ENCODE measurements around the gene CAGE1.
"Not testable (repeated sequence)": the region's sequence is repeated elsewhere in the genome, so short reads cannot be mapped to it uniquely, and the experiment has no call there.

CAGE1 gene

DNA sequence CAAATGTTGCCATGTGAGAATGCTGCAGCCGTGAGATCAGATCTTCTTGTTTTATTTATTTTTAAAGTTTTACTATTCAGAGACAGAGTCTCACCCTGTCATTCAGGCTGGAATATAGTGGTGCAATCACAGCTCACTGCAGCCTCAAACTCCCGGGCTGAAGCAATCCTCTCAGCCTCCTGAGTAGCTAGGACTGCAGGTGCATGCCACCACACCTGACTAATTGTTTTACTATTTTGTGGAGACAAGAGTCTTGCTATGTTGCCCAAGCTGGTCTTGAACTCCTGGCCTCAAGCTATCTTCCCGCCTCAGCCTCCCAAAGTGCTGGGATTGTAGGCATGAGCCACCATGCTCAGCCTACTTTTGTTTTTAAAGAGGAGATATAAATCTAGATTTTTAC lies 54.0 kb downstream of the CAGE1 start:
- no peak for DNase-seq

DNA sequence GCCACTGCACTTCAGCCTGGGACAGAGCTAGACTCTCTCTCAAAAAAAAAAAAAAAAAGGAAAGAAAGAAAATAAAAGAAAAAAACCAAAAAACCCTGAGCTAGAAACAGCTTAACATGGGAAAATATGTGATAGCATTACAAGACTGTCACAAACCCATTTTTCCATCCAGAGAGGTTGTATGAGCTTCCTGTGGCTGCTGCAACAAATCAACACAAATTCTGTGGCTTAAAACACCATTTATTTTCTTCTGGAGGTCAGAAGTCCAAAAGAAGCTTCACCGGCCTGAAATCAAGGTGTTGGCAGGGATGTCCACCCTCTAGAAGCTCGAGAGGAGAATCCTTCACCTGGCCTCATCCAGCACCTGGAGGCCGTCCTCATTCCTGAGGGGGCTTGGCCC lies 54.9 kb downstream of the CAGE1 start:
- no peak for DNase-seq

DNA sequence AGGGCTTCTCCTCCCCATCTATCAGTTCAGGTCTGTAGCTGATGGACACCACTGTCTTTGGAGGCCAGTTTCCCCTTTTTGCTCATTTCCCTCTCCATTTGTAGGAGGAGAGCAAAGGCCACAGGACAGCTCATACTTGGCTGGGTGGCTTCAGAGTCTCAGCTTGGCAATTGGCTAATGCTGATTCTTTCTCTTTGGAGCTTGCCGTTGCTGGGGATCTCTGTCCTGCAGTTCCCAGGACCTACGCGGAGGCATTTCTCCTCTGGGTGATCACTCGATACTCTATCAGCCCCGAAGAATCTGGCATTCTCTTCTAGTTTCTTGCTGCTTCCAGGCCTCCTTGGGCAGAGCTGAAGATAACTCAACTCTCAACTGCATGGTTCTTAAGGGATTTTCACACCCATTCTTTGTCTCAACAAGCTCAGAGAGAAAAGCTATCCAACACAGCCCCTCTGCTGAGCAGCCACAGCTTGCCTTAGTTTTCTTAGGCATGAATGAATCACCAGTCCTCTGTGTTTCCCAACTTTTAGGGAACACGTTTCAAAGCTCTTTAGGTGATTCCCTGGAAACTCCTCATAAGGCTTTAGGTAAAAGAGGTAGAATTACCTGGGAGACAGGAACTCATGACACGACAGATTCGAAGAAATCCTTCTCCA lies 57.3 kb downstream of the CAGE1 start:
- no peak for DNase-seq

DNA sequence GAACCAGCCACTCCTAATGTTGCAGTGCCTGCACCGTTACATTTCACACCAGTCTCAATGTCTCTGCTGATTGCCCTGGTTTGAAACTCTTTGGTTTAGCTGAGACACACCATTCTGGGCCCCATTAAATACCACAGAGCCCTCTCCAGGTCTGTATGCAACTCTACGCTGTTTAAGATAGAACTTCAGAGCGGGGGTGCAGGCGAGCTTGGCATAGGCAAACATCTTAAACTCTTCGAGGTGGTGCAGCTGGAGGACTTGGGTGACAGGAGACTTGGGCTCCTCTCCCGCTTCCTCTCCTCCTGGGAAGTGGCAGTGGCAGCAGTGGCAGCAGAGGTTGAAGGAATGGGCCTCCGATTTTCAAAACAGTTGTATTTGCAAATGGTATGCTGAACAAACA lies 58.1 kb downstream of the CAGE1 start:
- no peak for DNase-seq

DNA sequence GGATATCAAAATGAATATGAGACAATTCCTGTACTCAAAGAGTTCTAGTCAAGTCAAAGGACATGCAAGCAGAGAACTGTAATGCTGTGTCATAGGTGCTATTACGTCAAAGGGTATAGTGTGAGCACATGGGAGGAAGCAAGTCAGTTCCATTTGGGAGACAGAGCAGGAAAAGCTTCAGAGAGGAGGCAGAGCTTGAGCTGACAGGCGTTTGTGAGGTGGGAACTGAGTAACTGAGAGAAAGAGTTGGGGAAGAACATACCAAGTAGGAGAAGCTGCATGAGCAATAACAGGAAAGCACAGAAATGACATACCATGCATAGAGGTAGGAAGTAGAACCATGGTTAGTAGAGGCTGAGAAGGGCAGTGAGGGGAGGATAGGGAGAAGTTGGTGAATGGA lies 61.3 kb downstream of the CAGE1 start:
- DNase-seq: no peak

DNA sequence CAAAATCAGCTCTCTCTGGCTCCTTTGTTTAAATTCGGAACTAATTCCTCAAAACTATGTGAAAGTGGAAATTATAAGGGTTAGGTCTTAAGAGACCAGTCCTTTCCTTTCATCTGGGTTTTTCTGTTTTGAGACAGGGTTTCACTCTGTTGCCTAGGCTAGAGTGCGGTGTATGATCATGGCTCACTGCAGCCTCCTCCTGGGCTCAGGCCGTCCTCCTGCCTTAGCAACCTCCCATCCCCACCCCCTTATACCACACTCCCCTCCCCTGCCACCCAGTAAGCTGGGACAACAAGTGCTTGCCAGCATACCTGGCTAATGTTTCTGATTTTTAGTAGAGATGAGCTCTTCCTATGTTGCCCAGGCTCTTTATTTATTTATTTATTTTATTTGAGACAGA lies 63.8 kb downstream of the CAGE1 start:
- DNase-seq: no peak

DNA sequence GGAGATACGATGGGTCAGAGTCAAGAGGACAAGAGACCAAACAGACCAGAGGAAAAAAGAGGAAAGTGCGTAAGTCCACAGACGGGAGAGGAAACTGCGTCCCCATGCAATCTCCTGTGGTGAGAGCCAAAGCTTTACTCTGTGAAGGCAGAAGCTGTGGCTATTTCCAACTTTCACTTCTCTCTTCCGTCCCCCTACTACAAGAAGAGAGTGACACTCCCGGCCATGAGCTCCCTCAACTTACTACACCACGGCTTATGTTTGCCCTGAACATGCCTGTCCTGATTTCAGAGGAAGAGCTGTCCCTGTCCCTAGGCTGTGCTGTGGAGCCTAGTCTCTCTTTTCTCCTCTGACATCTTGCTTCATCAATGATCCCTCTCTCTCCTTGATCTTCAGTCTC lies 65.0 kb downstream of the CAGE1 start:
- DNase-seq: no peak

DNA sequence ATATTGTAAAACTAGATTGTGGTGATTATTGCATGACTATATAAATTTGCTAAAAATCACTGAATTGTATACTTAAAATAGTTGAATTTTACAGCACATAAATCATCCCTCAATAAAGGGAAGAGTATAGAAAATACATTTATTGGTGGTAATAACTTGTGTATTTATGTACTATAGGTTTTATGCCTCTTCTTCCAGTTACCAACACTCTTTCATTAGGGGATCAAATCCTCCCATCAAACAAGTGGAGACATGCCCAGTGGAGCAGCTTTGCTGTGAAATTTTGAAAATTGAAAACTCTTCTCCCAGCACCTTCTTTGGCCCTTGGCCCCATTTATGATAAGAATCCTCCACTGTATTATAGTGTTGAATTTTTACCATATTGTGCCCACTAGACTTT lies 66.5 kb downstream of the CAGE1 start:
- no peak for DNase-seq

DNA sequence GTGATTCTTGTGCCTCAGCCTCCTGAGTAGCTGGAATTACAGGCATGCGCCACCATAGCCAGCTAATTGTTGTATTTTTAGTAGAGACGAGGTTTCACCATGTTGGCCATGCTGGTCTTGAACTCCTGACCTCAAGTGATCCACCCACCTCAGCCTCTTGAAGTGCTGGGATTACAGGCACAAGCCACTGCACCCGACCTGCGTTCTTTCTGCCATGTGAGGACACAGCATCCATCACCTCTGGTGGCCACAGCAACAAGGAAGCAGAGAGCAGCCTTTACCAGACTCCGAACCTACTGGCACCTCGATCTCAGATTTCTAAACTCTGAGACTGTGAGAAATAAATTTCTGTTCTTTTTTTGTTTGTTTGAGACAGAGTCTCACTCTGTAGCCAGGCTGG lies 67.7 kb downstream of the CAGE1 start:
- not testable (repeated sequence) for DNase-seq

DNA sequence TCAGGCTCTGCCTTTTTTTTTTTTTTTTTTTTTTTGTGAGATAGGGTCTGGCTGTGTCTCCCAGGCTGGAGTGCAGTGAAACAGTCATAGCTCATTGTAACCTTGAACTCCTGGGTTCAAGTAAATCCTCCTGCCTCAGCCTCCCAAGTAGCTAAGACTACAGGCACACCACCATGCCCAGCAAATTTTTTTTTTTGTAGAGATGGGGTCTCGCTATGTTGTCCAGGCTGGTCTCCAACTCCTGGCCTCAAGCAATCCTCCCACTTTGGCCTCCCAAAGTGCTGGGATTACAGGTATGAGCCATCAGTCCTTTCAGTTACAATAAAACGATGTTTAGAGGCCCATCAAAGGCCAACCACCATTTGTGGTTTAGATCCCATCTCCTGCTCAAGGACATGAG lies 70.1 kb downstream of the CAGE1 start:
- not testable (repeated sequence) for DNase-seq

DNA sequence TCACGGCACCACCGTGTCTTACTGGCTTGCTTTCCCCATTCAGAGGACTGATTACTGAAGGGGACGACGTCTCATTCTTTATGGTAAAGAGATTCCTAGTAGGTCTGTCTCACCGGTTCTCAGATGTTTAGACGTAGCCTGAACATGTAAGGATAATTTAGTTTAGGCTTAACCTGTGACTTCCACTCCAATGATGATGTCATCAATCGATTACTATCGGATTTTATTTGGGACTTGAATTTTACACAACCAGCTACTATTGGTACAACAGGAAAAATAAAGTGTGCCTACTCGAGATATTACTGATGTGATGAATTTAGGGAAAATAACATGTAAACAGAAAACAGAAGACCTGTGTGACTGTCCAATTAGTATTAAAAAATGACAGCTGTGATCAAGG lies 72.0 kb downstream of the CAGE1 start:
- no peak for DNase-seq

DNA sequence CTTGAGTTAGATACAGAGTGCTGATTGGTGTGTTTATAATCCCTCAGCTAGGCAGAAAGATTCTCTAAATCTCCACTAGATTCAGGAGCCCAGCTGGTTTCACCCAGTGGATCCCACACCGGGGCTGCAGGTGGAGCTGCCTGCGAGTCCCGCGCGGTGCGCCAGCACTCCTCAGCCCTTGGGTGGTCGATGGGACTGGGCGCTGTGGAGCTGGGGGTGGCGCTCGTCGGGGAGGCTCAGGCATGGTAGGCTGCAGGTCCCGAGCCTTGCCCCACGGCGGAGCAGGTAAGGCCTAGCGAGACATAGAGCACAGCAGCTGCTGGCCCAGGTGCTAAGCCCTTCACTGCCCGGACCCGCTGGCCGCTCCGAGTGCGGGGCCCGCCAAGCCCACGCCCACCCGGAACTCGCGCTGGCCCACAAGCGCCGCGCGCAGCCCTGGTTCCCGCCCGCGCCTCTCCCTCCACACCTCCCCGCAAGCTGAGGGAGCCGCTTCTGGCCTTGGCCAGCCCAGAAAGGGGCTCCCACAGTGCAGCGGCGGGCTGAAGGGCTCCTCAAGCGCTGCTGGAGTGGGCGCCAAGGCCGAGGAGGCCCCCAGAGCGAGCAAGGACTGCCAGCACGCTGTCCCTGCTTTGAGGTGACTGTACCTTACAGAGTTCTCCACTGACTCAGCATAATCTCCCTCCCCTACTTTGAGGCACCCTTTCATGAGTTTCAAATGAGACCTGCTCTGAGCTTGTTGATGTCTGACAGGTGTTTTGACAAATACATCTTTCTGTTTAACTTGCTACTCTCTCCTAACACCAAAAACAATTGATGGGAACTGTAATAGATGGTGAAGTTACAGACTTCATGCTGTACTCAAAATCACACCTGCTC lies 72.6 kb downstream of the CAGE1 start:
- DNase-seq: no peak

DNA sequence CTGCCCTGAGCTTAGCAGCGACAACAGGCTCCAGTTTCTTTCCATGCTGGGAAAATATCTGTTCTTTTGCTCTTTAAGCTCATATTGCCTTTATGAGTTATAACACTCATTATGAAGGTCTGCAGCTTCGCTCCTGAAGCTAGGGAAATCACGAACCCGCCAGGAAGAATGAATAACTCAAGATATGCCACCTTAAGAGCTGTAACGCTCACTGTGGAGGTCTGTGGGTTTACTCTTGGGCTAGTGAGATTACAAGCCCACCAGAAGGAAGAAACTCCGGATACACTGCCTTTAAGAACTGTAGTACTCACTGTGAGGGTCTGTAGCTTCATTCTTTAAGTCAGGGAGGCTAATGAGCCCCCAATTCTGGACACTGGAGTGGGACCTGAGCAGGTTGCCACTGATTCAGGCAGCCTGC lies 73.6 kb downstream of the CAGE1 start:
- no peak for DNase-seq

DNA sequence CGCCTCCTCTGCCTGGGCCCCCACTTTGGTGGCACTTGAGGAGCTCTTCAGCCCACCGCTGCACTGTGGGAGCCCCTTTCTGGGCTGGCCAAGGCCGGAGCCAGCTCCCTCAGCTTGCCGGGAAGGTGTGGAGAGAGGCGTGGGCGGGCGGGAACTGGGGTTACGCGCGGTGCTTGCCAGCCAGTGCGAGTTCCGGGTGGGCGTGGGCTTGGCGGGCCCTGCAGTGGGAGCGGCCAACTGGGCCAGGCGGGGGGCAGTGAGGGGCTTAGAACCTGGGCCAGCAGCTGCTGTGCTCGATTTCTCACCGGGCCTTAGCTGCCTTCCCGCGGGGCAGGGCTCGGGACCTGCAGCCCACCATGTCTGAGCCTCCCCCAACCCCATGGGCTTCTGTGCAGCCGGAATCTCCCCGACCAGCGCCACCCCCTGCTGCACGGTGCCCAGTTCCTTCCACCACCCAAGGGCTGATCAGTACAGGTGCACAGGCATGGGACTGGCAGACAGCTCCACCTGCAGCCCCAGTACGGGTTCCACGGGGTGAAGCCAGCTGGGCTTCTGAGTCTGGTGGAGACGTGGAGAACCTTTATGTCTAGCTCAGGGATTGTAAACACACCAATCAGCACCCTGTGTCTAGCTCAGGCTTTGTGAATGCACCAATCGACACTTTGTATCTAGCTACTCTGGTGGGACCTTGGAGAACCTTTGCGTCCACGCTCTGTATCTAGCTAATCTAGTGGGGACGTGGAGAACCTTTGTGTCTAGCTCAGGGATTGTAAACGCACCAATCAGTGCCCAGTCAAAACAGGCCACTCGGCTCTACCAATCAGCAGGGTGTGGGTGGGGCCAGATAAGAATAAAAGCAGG lies 74.2 kb downstream of the CAGE1 start:
- not testable (repeated sequence) for DNase-seq

DNA sequence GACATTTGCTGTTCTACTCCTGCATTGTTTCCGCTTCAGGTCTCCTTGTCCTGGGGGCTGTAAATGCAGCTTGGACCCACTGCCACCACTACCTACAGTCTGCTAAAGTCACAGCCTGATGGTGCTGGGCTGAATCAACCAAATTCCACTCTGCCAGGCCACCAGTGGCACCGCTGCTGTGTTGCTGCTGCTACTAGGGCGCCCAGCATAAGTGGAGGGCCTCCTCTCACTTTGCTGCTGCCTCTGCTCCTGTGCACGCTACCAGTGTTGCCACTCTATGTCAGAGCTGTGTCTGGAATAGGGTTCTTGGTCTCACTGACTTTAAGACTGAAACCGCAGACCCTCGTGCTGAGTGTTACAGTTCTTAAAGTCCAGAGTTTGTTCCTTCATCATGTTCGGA lies 75.1 kb downstream of the CAGE1 start:
- no peak for DNase-seq

DNA sequence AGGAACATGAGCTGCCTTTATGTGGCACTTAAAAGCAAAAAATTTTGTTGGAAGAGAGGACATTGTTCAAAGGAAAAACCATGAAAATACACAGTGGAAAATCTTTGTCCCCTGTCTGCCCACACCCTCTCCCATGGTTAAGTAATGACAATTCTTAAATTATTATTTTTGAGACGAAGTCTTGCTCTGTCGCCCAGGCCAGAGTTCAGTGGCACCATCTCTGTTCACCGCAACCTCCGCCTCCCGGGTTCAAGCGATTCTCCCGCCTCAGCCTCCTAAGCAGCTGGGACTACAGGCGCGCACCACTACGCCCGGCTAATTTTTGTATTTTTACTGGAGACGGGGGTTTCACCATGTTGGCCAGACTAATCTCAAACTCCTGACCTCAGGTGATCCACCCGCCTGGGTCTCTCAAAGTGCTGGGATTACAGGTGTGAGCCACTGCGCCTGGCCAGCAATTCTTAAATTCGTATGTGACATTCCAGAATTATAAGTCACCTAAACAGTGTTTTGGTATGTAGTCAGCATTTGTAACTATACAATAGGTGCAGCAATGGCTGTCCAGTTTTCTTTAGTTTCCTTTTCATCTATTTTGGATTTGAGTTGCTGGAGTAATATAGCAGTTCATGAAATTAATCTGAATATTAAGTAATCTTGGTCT lies 75.9 kb downstream of the CAGE1 start:
- no peak for DNase-seq

DNA sequence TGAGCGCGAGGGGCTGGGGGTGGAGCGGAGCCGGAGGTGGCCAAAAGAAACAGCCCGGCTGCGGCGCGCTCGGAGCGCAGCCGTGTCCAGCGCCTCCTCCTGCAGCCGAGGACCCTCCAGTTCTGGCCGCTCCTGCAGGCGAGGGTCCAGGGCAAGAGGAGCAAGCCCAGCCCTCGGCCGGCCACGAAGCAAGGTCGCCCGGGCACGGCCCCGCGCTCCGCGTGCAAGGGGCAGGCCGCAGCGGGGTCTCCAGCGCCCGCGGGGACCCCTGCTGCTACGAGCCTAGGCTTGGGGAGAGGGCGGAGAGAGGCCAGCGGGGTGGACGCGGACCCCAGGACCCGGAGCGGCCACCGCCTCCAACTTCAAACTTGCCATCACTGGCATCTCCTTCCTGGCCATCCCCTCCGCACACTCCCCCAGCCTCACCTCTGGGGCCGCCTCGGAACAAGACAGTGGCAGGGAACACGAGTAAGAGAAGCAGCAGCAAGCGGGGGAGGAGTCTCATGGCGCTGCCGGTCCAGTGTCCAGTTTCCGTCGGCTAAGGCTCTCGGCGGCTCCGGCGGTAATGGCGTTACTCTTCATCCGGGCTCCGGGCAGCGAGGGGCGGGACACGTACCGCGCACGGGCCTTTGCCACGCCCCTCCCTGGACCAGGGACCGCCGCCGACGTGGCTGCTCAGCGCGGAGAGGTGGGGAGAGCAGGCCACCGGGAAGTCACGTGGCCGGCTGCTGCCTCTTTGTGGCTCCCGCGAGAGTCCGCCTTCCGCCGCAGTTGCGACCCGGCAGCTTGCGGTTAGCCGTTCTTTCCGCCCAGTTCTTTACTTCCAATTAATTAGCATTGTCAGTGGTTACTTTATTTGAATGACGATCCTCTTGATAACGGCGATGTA lies 76.7 kb downstream of the CAGE1 start, which contains the start of gene SSR1:
TSS of gene SSR1 (minus strand) at position 584 of the 889 bp plus-strand sequence. CDS start at position 505, 79 bp downstream.
- peak; percentile 98 for DNase-seq

DNA sequence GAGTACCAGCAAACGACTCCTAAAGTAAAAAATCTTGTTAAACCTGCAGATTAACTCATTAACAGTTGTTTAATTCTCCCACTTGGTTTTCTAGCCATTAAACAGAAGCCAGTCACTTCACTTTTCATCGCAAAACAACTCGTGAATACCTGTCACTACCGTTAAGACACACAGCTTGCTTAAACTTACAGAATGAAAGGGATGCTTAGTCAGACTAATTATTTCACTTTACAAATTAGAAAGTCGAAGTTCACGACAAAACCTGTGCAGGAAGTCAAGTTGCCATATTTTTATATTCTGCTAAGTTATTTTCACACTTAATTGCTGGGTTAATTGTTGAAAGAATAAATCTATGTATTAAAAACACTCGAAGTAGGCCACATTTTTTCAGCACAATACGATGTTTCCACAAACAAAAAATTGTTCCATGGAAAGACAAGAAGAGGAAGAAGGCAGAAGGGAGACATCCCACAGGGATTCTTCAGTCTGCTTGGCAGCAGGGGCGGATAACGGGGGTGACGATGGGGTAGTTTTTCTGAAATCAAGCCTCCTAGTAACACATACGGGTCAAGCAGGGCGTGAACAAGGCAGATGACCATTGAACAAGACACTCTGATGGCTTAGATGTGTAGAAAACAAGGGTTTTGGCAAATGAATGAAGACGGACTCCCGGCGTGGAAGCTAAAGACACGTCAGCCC lies 77.5 kb downstream of the CAGE1 start:
- DNase-seq: no peak

DNA sequence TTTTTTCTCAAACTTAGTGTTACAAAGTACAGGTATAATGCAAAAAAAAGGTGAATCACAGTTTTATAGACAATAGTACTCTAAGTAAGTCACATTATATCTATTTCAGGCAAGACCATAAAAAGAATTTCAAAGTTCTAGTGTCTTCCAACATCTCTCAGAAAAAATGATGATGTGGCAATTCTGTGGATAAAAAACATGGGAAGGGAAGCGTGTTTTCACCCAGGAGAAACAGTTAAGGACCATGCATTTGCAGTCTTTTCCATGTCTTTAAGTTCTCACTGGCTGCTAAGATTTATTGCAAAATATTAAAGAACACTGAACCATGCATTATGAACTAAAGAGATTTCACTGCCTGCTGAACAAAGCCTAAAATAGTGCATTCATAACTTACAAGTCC lies 78.4 kb downstream of the CAGE1 start:
- no peak for DNase-seq

DNA sequence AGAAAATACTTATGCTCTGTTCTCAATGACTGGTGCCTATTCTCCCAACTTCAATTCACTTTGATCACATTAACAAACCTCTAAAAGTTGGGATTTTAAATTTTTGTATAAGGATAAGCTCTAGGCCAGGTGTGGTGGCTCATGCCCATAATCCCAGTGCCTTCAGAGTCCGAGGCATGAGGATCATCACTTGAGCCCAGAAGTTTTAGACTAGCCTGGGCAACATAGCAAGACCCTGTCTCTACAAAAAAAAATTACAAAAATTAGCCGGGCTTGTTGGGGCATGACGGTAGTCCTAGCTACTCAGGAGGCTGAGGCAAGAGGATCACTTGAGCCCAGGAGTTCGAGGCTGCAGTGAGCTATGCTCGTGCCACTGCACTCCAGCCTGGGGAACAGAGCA lies 80.5 kb downstream of the CAGE1 start:
- no peak for DNase-seq

DNA sequence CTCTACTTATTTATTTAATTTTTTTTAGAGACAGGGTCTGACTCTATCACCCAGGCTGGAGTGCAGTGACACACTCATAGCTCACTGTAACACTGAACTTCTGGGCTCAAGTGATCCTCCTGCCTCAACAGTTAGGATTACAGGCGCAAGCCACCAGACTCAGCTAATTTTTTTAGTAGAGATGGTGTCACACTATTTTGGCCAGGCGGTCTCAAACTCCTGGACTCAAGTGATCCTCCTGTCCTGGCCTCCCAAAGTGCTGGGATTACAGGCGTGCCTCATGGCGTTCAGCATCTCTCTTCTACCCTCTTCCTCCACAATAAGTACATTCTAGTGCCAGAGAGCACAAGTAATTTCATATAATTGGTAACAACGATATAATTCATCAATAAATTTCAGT lies 82.0 kb downstream of the CAGE1 start:
- DNase-seq: no peak

All from NCI-H146 (cell line).